ENCODE data around the gene PHC3.
"Not testable (repeated sequence)": the region's sequence is repeated elsewhere in the genome, so short reads cannot be mapped to it uniquely, and the experiment has no call there.

PHC3 gene

GRCh38 chr3:170128977-170129431 lies 52.5 kb downstream of the PHC3 start:
- no peak for DNase-seq (ENCODE audit: low read depth)

- DNase-seq (ENCODE audit: low read depth), result no peak
Measured at GRCh38 chr3:170128259-170128976, 53.1 kb downstream of the PHC3 start.

- no peak for DNase-seq (ENCODE audit: low read depth)
Measured at GRCh38 chr3:170117134-170117533, 64.4 kb downstream of the PHC3 start.

GRCh38 chr3:170114165-170114564 lies 67.4 kb downstream of the PHC3 start:
- DNase-seq (ENCODE audit: low read depth), result not testable (repeated sequence)

- no peak for DNase-seq (ENCODE audit: low read depth)
Measured at GRCh38 chr3:170111147-170111771, 70.3 kb downstream of the PHC3 start.

GRCh38 chr3:170109579-170110293 lies 71.8 kb downstream of the PHC3 start:
- no peak for DNase-seq (ENCODE audit: low read depth)

GRCh38 chr3:170108955-170109354 lies 72.6 kb downstream of the PHC3 start:
- DNase-seq (ENCODE audit: low read depth), result no peak

GRCh38 chr3:170107941-170108340 lies 73.6 kb downstream of the PHC3 start:
- DNase-seq (ENCODE audit: low read depth), result no peak

GRCh38 chr3:170102431-170102830 lies 79.1 kb downstream of the PHC3 start:
- no peak for DNase-seq (ENCODE audit: low read depth)

- no peak for DNase-seq (ENCODE audit: low read depth)
Measured at GRCh38 chr3:170100944-170101343, 80.6 kb downstream of the PHC3 start.

GRCh38 chr3:170098753-170099152 lies 82.8 kb downstream of the PHC3 start:
- no peak for DNase-seq (ENCODE audit: low read depth)

- DNase-seq (ENCODE audit: low read depth), result no peak
Measured at GRCh38 chr3:170096342-170096741, 85.2 kb downstream of the PHC3 start.

- no peak for DNase-seq (ENCODE audit: low read depth)
Measured at GRCh38 chr3:170095771-170096170, 85.8 kb downstream of the PHC3 start.

- DNase-seq (ENCODE audit: low read depth), result no peak
Measured at GRCh38 chr3:170092907-170093306, 88.6 kb downstream of the PHC3 start.

GRCh38 chr3:170090601-170090981 lies 90.9 kb downstream of the PHC3 start:
- no peak for DNase-seq (ENCODE audit: low read depth)

- no peak for DNase-seq (ENCODE audit: low read depth)
Measured at GRCh38 chr3:170089862-170090600, 91.5 kb downstream of the PHC3 start.

- DNase-seq (ENCODE audit: low read depth), result no peak
Measured at GRCh38 chr3:170085396-170085795, 96.1 kb downstream of the PHC3 start.

GRCh38 chr3:170083343-170083742 lies 98.2 kb downstream of the PHC3 start:
- DNase-seq (ENCODE audit: low read depth), result no peak

- DNase-seq (ENCODE audit: low read depth), result peak; percentile 17
Measured at GRCh38 chr3:170081079-170081741, 100.3 kb downstream of the PHC3 start.

GRCh38 chr3:170080605-170081004 lies 100.9 kb downstream of the PHC3 start:
- no peak for DNase-seq (ENCODE audit: low read depth)

GRCh38 chr3:170079536-170080165 lies 101.9 kb downstream of the PHC3 start:
- no peak for DNase-seq (ENCODE audit: low read depth)
